ENCODE results near the gene ALPP.
"Not testable (repeated sequence)": the region's sequence is repeated elsewhere in the genome, so short reads cannot be mapped to it uniquely, and the experiment has no call there.

The ALPP gene

GRCh38 chr2:232336241-232336736 is 42.3 kb upstream of the ALPP start:
- DNase-seq (ENCODE audit: low read depth in 1 of 2, low spot score in 1 of 2) = no peak
- TF ChIP-seq JUND (IDR thresholded peaks at IDR 0.05; ENCODE audit: low read depth) = no peak
- in situ Hi-C loops (cut with HindIII; ENCODE audit: low pct_unique_long_range_greater_than_20kb, low sequenced_read_pairs) = no loop called here

DNA sequence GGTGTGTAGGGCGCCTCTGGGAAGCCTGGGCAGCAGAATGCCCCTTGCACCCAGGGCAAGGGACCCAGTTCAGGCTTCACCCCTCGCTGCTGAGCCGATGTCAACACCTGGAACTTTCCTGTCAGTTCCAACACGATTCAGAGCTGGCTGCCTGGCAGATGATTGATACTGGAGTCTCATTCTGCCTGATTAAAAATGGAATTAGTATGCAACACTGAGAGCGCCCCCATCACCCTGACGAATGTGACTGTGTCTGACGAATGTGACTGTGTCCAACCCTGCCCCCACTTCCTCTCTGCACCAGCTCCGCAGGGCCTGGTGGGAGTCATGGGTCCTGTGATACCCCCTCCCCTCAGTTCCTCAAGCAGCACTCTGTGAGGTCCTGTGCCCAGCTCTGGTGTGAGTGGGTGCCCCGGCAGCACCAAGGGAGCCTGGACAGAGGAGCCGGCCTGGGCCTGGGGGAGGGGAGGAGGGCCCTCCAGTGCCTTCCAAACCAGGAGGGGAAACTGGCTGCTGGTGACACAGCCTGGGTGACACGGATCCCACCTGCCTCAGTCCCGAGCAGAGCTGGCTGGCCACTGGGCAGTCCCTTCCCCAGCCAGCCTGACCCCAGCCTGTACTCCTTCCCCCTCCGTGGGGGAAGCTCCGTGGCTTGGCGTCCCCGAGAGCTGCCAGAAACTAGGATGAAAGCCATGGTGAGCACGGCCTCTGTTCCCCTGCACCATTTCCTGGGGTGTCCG is 41.4 kb upstream of the ALPP start:
- no peak for TF ChIP-seq JUND (IDR thresholded peaks at IDR 0.05; ENCODE audit: low read depth)
- DNase-seq (ENCODE audit: low read depth in 1 of 2, low spot score in 1 of 2) = no peak
- in situ Hi-C loops (cut with HindIII; ENCODE audit: low pct_unique_long_range_greater_than_20kb, low sequenced_read_pairs) = no loop called here

DNA sequence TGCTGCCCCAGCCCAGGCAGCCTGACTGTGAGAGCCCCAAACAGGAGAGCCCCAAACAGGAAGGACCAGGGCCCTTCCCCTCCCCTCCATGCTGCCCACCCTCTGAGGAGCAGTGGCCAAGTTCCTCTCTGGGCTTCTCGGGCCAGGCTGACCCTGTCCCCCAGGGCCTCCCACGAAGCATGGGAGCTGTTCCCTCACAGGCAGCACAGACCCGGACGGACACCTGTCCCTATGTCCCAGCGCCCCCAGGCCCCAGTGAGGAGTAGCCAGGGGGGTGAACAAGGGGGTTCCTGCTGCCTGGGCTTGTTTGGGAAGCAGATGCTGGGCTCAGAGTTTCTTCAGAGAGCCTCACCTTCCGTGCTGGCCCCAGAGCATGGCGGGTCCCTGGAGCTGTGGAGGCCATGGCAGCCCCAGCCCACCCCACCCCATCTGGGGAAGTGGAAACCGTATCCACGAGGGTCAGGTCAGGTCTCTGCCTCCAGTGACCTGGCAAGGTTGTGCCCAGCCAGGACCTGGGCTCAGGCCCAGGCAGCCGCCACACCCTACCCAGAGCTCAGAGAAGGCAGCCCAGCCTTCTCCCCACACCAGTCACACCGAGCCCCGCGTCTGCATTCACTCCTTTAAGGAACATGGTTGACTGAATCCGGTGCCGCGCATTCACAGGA is 40.3 kb upstream of the ALPP start:
- in situ Hi-C loops (cut with HindIII; ENCODE audit: low pct_unique_long_range_greater_than_20kb, low sequenced_read_pairs); DNase-seq (ENCODE audit: low read depth in 1 of 2, low spot score in 1 of 2): not testable (repeated sequence)

DNA sequence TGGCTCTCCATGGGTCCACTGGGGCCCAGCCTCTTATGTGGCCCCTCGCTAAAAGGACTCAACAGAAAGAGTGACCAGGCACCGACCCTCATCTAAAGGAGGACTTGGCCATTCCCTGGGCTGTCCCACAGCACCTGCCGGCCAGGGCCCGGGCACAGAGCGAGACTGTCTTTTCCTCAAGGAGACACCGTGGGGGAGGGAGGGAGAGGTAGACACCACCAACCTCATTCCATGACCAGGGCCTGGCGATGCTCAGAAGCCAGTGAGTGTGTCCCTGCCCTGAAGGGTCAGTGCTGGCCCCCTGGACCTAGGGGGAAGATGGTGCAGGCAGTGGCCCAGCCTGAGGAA is 39.8 kb upstream of the ALPP start:
- no peak for DNase-seq (ENCODE audit: low read depth in 1 of 2, low spot score in 1 of 2)
- TF ChIP-seq JUND (IDR thresholded peaks at IDR 0.05; ENCODE audit: low read depth) = no peak
- in situ Hi-C loops (cut with HindIII; ENCODE audit: low pct_unique_long_range_greater_than_20kb, low sequenced_read_pairs) = no loop called here

GRCh38 chr2:232339121-232340081 is 39.1 kb upstream of the ALPP start:
- TF ChIP-seq JUND (IDR thresholded peaks at IDR 0.05; ENCODE audit: low read depth) = no peak
- in situ Hi-C loops (cut with HindIII; ENCODE audit: low pct_unique_long_range_greater_than_20kb, low sequenced_read_pairs) = no loop called here
- no peak for DNase-seq (ENCODE audit: low read depth in 1 of 2, low spot score in 1 of 2)

- no peak for TF ChIP-seq JUND (IDR thresholded peaks at IDR 0.05; ENCODE audit: low read depth)
- in situ Hi-C loops (cut with HindIII; ENCODE audit: low pct_unique_long_range_greater_than_20kb, low sequenced_read_pairs) = no loop called here
- DNase-seq (ENCODE audit: low read depth in 1 of 2, low spot score in 1 of 2) = no peak
These were observed 38.2 kb upstream of the ALPP start for GRCh38 chr2:232340171-232340935.

- TF ChIP-seq JUND (IDR thresholded peaks at IDR 0.05; ENCODE audit: low read depth) = no peak
- DNase-seq (ENCODE audit: low read depth in 1 of 2, low spot score in 1 of 2) = no peak
- in situ Hi-C loops (cut with HindIII; ENCODE audit: low pct_unique_long_range_greater_than_20kb, low sequenced_read_pairs) = no loop called here
These were observed 37.4 kb upstream of the ALPP start for GRCh38 chr2:232341061-232341738.

GRCh38 chr2:232341739-232342126 is 36.8 kb upstream of the ALPP start:
- in situ Hi-C loops (cut with HindIII; ENCODE audit: low pct_unique_long_range_greater_than_20kb, low sequenced_read_pairs) = no loop called here
- no peak for TF ChIP-seq JUND (IDR thresholded peaks at IDR 0.05; ENCODE audit: low read depth)
- no peak for DNase-seq (ENCODE audit: low read depth in 1 of 2, low spot score in 1 of 2)

- in situ Hi-C loops (cut with HindIII; ENCODE audit: low pct_unique_long_range_greater_than_20kb, low sequenced_read_pairs) = no loop called here
- DNase-seq (ENCODE audit: low read depth in 1 of 2, low spot score in 1 of 2) = no peak
- TF ChIP-seq JUND (IDR thresholded peaks at IDR 0.05; ENCODE audit: low read depth) = no peak
These were observed 35.7 kb upstream of the ALPP start for GRCh38 chr2:232342635-232343565.

DNA sequence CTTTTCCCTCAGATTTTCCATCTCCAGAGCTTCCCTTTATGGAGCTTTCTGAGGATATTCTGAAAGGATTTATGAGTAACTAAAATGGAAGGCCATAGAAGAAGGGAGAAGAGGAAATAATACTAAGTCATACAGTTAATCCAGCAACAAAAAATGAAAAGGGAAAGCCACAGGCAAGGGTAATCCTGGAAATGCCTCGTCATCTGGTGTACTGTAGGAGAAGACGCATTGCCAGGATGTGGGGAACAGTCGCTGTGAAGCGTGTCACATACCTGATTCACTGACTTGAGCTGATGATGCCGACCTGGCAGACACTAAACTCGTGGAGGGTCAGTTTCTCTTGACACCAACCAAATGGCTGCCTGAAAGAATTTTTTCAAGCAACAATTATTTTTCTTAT is 34.7 kb upstream of the ALPP start:
- in situ Hi-C loops (cut with HindIII; ENCODE audit: low pct_unique_long_range_greater_than_20kb, low sequenced_read_pairs) = no loop called here
- DNase-seq (ENCODE audit: low read depth in 1 of 2, low spot score in 1 of 2) = no peak
- TF ChIP-seq JUND (IDR thresholded peaks at IDR 0.05; ENCODE audit: low read depth) = no peak

DNA sequence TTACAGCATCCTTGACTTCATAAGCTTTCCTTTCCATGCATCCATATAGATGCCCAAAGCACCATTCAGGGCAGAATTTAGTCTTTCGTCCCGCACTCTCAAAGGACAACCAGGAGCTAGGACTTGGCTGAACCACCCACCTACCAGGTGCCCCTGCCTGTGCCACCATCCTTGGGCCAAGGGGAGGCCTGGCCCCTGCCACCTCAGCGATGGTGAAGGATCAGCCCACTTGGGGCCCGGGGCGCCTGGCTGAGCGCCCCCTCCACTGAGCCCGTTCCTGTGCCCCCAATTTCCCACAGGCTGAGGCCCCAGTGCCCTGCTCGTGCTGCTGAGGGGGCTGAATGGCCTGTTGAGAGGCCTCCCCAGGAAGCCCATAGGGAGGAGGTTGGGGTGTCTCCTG is 33.3 kb upstream of the ALPP start:
- no peak for TF ChIP-seq JUND (IDR thresholded peaks at IDR 0.05; ENCODE audit: low read depth)
- DNase-seq (ENCODE audit: low read depth in 1 of 2, low spot score in 1 of 2) = no peak
- in situ Hi-C loops (cut with HindIII; ENCODE audit: low pct_unique_long_range_greater_than_20kb, low sequenced_read_pairs) = no loop called here

All from T47D (cell line).